ENCODE data around the gene UGT1A8.

UGT1A8 gene

DNA sequence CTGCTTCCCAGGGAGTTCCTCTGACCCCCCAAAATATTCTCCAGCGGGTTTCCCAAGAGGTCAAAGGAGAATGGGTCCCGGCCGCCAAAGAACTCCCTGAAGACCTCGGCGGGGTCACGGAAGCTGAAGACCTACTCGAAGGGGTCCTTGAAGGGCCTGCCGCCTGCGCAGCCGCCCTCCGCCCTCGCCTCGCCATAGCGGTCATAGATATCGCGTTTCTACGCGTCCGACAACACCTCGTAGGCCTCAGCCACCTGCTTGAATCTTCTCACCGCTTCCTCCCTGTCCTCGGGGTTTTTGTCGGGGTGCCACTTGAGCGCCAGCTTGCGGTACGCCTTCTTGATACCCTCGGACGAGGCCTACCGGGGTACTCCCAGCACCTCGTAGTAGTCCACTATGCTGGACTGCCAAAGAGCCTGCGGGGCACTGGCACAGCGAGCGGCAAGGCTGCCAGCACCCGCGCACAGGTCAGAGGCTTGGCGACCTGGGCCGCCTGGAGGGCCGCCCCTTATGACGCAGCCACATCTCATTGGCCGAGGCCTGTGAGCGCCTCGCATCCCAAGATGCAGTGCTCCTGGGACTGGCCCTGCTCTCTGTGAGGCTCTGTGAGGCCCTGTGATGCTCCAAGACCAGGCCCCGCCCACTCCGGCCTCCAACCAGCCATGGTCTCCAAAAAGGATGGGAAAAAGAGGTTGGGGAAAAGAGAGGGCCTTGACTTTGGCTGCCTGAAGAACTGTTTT is 137.6 kb downstream of the UGT1A8 start:
- Histone ChIP-seq H3K4me3 (ENCODE audit: low read length, poor library complexity, severe bottlenecking) (no peak overlapping the region), H3K9me3 (ENCODE audit: insufficient read depth, low read depth, low read length) (no peaks in the 10 kb centered on the region), H3K36me3 (ENCODE audit: insufficient read depth, low read length) (no peaks in the 10 kb centered on the region), H3K79me2 (ENCODE audit: insufficient read depth, low read length) (no peaks in the 10 kb centered on the region), H3K9me2 (replicated peaks; ENCODE audit: low read depth, low read length) (no peaks in the 10 kb centered on the region), H3F3A (ENCODE audit: low read depth) (no peaks in the 10 kb centered on the region), H3K9ac (ENCODE audit: low read depth, low read length, poor library complexity, severe bottlenecking) (no peak overlapping the region), H3K27me3 (ENCODE audit: insufficient read depth, low read length, poor library complexity, severe bottlenecking) (no peaks in the 10 kb centered on the region), H2AFZ (ENCODE audit: low read length) (no peak overlapping the region), H3K4me2 (ENCODE audit: low read depth, low read length, poor library complexity, severe bottlenecking) (no peak overlapping the region), H3K4me1 (ENCODE audit: insufficient read depth, low read length, poor library complexity, severe bottlenecking) (no peaks in the 10 kb centered on the region), H4K20me1 (ENCODE audit: insufficient read depth, low read length, poor library complexity, severe bottlenecking) (no peaks in the 10 kb centered on the region)
- TF ChIP-seq EZH2phosphoT487 (IDR thresholded peaks at IDR 0.05; ENCODE audit: borderline replicate concordance) (no peak), CTCF (conservative IDR thresholded peaks at IDR 0.05; ENCODE audit: low read length) (no peak)

DNA sequence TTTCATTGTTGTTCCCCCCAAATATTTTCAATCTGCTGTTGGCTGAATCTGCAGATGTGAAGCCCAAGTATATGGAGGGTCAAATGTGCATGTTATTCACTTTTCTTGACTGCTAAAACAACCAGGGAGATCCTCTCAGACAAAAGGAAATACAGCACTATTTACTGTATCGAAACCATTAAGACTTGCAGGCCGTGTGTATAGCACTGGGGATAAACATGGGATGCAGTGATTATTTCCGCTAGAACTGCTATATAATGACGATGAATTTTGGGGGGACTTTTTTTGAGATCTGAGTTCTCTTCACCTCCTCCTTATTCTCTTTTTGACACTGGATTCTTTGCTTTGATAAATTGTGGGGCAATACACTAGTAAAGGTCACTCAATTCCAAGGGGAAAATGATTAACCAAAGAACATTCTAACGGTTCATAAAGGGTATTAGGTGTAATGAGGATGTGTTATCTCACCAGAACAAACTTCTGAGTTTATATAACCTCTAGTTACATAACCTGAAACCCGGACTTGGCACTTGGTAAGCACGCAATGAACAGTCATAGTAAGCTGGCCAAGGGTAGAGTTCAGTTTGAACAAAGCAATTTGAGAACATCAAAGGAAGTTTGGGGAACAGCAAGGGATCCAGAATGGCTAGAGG is 139.1 kb downstream of the UGT1A8 start:
- Histone ChIP-seq H3K4me3 (ENCODE audit: low read length, poor library complexity, severe bottlenecking) (no peak overlapping the region), H3K9me2 (replicated peaks; ENCODE audit: low read depth, low read length) (no peaks in the 10 kb centered on the region), H2AFZ (ENCODE audit: low read length) (no peak overlapping the region), H3K9me3 (ENCODE audit: insufficient read depth, low read depth, low read length) (no peaks in the 10 kb centered on the region), H3F3A (ENCODE audit: low read depth) (no peaks in the 10 kb centered on the region), H3K79me2 (ENCODE audit: insufficient read depth, low read length) (no peaks in the 10 kb centered on the region), H3K27me3 (ENCODE audit: insufficient read depth, low read length, poor library complexity, severe bottlenecking) (no peaks in the 10 kb centered on the region), H3K4me1 (ENCODE audit: insufficient read depth, low read length, poor library complexity, severe bottlenecking) (no peaks in the 10 kb centered on the region), H3K36me3 (ENCODE audit: insufficient read depth, low read length) (no peaks in the 10 kb centered on the region), H4K20me1 (ENCODE audit: insufficient read depth, low read length, poor library complexity, severe bottlenecking) (no peaks in the 10 kb centered on the region), H3K9ac (ENCODE audit: low read depth, low read length, poor library complexity, severe bottlenecking) (no peak overlapping the region), H3K4me2 (ENCODE audit: low read depth, low read length, poor library complexity, severe bottlenecking) (no peak overlapping the region)
- TF ChIP-seq CTCF (conservative IDR thresholded peaks at IDR 0.05; ENCODE audit: low read length): no peak
- TF ChIP-seq EZH2phosphoT487 (IDR thresholded peaks at IDR 0.05; ENCODE audit: borderline replicate concordance): no peak

- no peaks in the 10 kb centered on the region for H3K79me2 ChIP-seq (ENCODE audit: insufficient read depth, low read length)
- H3K4me3 ChIP-seq (ENCODE audit: low read length, poor library complexity, severe bottlenecking): no peak overlapping the region
- no peaks in the 10 kb centered on the region for H3F3A ChIP-seq (ENCODE audit: low read depth)
- H3K9me3 ChIP-seq (ENCODE audit: insufficient read depth, low read depth, low read length): no peaks in the 10 kb centered on the region
- no peaks in the 10 kb centered on the region for H3K27me3 ChIP-seq (ENCODE audit: insufficient read depth, low read length, poor library complexity, severe bottlenecking)
- no peaks in the 10 kb centered on the region for H4K20me1 ChIP-seq (ENCODE audit: insufficient read depth, low read length, poor library complexity, severe bottlenecking)
- no peaks in the 10 kb centered on the region for H3K36me3 ChIP-seq (ENCODE audit: insufficient read depth, low read length)
- no peaks in the 10 kb centered on the region for H3K9me2 ChIP-seq (replicated peaks; ENCODE audit: low read depth, low read length)
- H3K4me1 ChIP-seq (ENCODE audit: insufficient read depth, low read length, poor library complexity, severe bottlenecking): no peaks in the 10 kb centered on the region
- H3K9ac ChIP-seq (ENCODE audit: low read depth, low read length, poor library complexity, severe bottlenecking): no peak overlapping the region
- no peak overlapping the region for H2AFZ ChIP-seq (ENCODE audit: low read length)
- TF ChIP-seq EZH2phosphoT487 (IDR thresholded peaks at IDR 0.05; ENCODE audit: borderline replicate concordance) (no peak), CTCF (conservative IDR thresholded peaks at IDR 0.05; ENCODE audit: low read length) (no peak)
- no peak overlapping the region for H3K4me2 ChIP-seq (ENCODE audit: low read depth, low read length, poor library complexity, severe bottlenecking)
These were observed 140.7 kb downstream of the UGT1A8 start for GRCh38 chr2:233758141-233758540.
